SK-N-SH treated with all-trans-retinoic acid at 6 μM for 48 hours (cell line): ENCODE results near the gene ATP10B.
"Not testable (repeated sequence)": the region's sequence is repeated elsewhere in the genome, so short reads cannot be mapped to it uniquely, and the experiment has no call there.

Experiments used
- ATAC-seq: fragments of 200-7000 bp; cut with Tn5 transposase; 3 replicates; pipeline ENCODE4 v1.9.1; 2020; ENCODE audit warnings: mild to moderate bottlenecking, moderate library complexity
- ARNTL ChIP-seq: fragments of 450-650 bp; formaldehyde crosslinking; IDR thresholded peaks from 2 replicates; pipeline ENCODE4 v1.5.0; 2020; ENCODE audit warnings: low read depth, mild to moderate bottlenecking, moderate library complexity, borderline replicate concordance
- BACH2 ChIP-seq: fragments of 250-450 bp; sonication (Bioruptor Pico); IDR thresholded peaks from 2 replicates; pipeline ENCODE4 v1.9.0; 2021; ENCODE audit warnings: mild to moderate bottlenecking, borderline replicate concordance
- CREB5 ChIP-seq: fragments of 250-450 bp; sonication (Bioruptor Pico); IDR thresholded peaks from 2 replicates; pipeline ENCODE4 v1.5.1; 2020; ENCODE audit warnings: low read depth, mild to moderate bottlenecking, moderate library complexity
- CSDC2 ChIP-seq: fragments of 250-450 bp; sonication (Bioruptor Pico); IDR thresholded peaks from 2 replicates; pipeline ENCODE4 v1.5.0; 2020; ENCODE audit warnings: mild to moderate bottlenecking, moderate library complexity
- CSRNP3 ChIP-seq: fragments of 250-450 bp; sonication (Bioruptor Pico); IDR thresholded peaks from 2 replicates; pipeline ENCODE4 v1.5.1; 2021; ENCODE audit warnings: mild to moderate bottlenecking, moderate library complexity
- ESRRG ChIP-seq: fragments of 250-450 bp; sonication (Bioruptor Pico); IDR thresholded peaks from 2 replicates; pipeline ENCODE4 v1.6.1; 2021; ENCODE audit warnings: mild to moderate bottlenecking
- GLIS3 ChIP-seq: fragments of 250-450 bp; sonication (Bioruptor Pico); IDR thresholded peaks from 2 replicates; pipeline ENCODE4 v1.5.0; 2020; ENCODE audit warnings: mild to moderate bottlenecking, moderate library complexity
- ISL1 ChIP-seq: fragments of 250-450 bp; sonication (Bioruptor Pico); IDR thresholded peaks from 2 replicates; pipeline ENCODE4 v2.1.2; 2022; ENCODE audit warnings: mild to moderate bottlenecking, moderate library complexity
- OSR1 ChIP-seq: fragments of 250-450 bp; sonication (Bioruptor Pico); IDR thresholded peaks from 2 replicates; pipeline ENCODE4 v1.8.0; 2022; ENCODE audit warnings: moderate library complexity, mild to moderate bottlenecking, inconsistent platforms
- PATZ1 ChIP-seq: fragments of 250-450 bp; sonication (Bioruptor Pico); IDR thresholded peaks from 2 replicates; pipeline ENCODE4 v1.8.0; 2020; ENCODE audit warnings: mild to moderate bottlenecking, moderate library complexity, borderline replicate concordance
- POU6F1 ChIP-seq: fragments of 250-450 bp; sonication (Bioruptor Pico); IDR thresholded peaks from 2 replicates; pipeline ENCODE4 v1.8.0; 2021; ENCODE audit warnings: low read depth, mild to moderate bottlenecking, moderate library complexity, borderline replicate concordance
- PPARA ChIP-seq: fragments of 250-450 bp; sonication (Bioruptor Pico); IDR thresholded peaks from 2 replicates; pipeline ENCODE4 v1.5.0; 2020; ENCODE audit warnings: mild to moderate bottlenecking, borderline replicate concordance
- RARB ChIP-seq: fragments of 250-450 bp; sonication (Bioruptor Pico); IDR thresholded peaks from 2 replicates; pipeline ENCODE4 v1.8.0; 2021; ENCODE audit warnings: mild to moderate bottlenecking, moderate library complexity
- SNAI2 ChIP-seq: fragments of 250-450 bp; sonication (Bioruptor Pico); IDR thresholded peaks from 2 replicates; pipeline ENCODE4 v1.5.0; 2020; ENCODE audit warnings: mild to moderate bottlenecking, moderate library complexity
- TCF4 ChIP-seq: fragments of 250-450 bp; sonication (Bioruptor Pico); IDR thresholded peaks from 2 replicates; pipeline ENCODE4 v1.8.0; 2021; ENCODE audit warnings: mild to moderate bottlenecking, moderate library complexity, borderline replicate concordance
- TOX ChIP-seq: fragments of 250-450 bp; sonication (Bioruptor Pico); IDR thresholded peaks from 2 replicates; pipeline ENCODE4 v1.8.0; 2021; ENCODE audit warnings: mild to moderate bottlenecking, moderate library complexity, borderline replicate concordance
- TSHZ2 ChIP-seq: fragments of 250-450 bp; sonication (Bioruptor Pico); IDR thresholded peaks from 2 replicates; pipeline ENCODE4 v1.5.0; 2020; ENCODE audit warnings: mild to moderate bottlenecking, moderate library complexity
- ZC3H10 ChIP-seq: fragments of 250-450 bp; sonication (Bioruptor Pico); IDR thresholded peaks from 2 replicates; pipeline ENCODE4 v1.5.1; 2021; ENCODE audit warnings: mild to moderate bottlenecking, moderate library complexity
- ZFP3 ChIP-seq: fragments of 250-450 bp; sonication (Bioruptor Pico); IDR thresholded peaks from 2 replicates; pipeline ENCODE4 v1.5.0; 2020; ENCODE audit warnings: mild to moderate bottlenecking, moderate library complexity
- ZFP30 ChIP-seq: fragments of 450-650 bp; formaldehyde crosslinking; IDR thresholded peaks from 2 replicates; pipeline ENCODE4 v1.5.0; 2022; ENCODE audit warnings: mild to moderate bottlenecking, moderate library complexity
- ZNF565 ChIP-seq: fragments of 450-650 bp; formaldehyde crosslinking; conservative IDR thresholded peaks from 2 replicates; pipeline ENCODE4 v1.5.0; 2020; ENCODE audit warnings: low read depth, mild to moderate bottlenecking, moderate library complexity
- ZNF70 ChIP-seq: fragments of 450-650 bp; formaldehyde crosslinking; IDR thresholded peaks from 2 replicates; pipeline ENCODE4 v1.5.0; 2020; ENCODE audit warnings: mild to moderate bottlenecking, moderate library complexity
- ZNF8 ChIP-seq: fragments of 450-650 bp; formaldehyde crosslinking; IDR thresholded peaks from 2 replicates; pipeline ENCODE4 v1.5.0; 2020; ENCODE audit warnings: mild to moderate bottlenecking, moderate library complexity

Gene ATP10B

GRCh38 chr5:160742446-160742845 is 109.6 kb downstream of the ATP10B start:
- ATAC-seq = no peak
- no peak for TF ChIP-seq ZNF8 (CRISPR knock-in tag)
- no peak for TF ChIP-seq RARB (CRISPR knock-in tag)
- TF ChIP-seq TSHZ2 (CRISPR knock-in tag) = no peak
- TF ChIP-seq ZC3H10 = no peak
- TF ChIP-seq CSDC2 (CRISPR knock-in tag) = no peak
- TF ChIP-seq CREB5 (CRISPR knock-in tag) = no peak
- TF ChIP-seq TCF4 (CRISPR knock-in tag) = no peak
- no peak for TF ChIP-seq PPARA
- no peak for TF ChIP-seq ZFP3 (CRISPR knock-in tag)
- TF ChIP-seq CSRNP3 (CRISPR knock-in tag) = no peak
- TF ChIP-seq ESRRG (CRISPR knock-in tag) = no peak
- no peak for TF ChIP-seq POU6F1 (CRISPR knock-in tag)
- no peak for TF ChIP-seq SNAI2 (CRISPR knock-in tag)
- no peak for TF ChIP-seq ZNF565 (CRISPR knock-in tag)
- TF ChIP-seq ZNF70 = no peak
- no peak for TF ChIP-seq ARNTL
- TF ChIP-seq GLIS3 (CRISPR knock-in tag) = no peak
- TF ChIP-seq TOX (CRISPR knock-in tag) = no peak
- no peak for TF ChIP-seq BACH2

- TF ChIP-seq ZC3H10 (no peak), GLIS3 (CRISPR knock-in tag) (no peak), SNAI2 (CRISPR knock-in tag) (no peak)
- ATAC-seq = no peak
These were observed 124.6 kb downstream of the ATP10B start for GRCh38 chr5:160727296-160727997.

GRCh38 chr5:160726721-160727120 is 125.3 kb downstream of the ATP10B start:
- ATAC-seq = no peak
- TF ChIP-seq ZFP30 (CRISPR knock-in tag) = no peak
- TF ChIP-seq, all 23 proteins: peak for 0

- TF ChIP-seq PATZ1 (no peak), ISL1 (CRISPR knock-in tag) (no peak), TCF4 (CRISPR knock-in tag) (no peak), CSDC2 (CRISPR knock-in tag) (no peak), RARB (CRISPR knock-in tag) (no peak), OSR1 (CRISPR knock-in tag) (no peak), ZC3H10 (no peak), TOX (CRISPR knock-in tag) (no peak), ZNF565 (CRISPR knock-in tag) (no peak), CSRNP3 (CRISPR knock-in tag) (no peak), SNAI2 (CRISPR knock-in tag) (no peak), ZFP30 (CRISPR knock-in tag) (no peak), ZNF8 (CRISPR knock-in tag) (no peak), ESRRG (CRISPR knock-in tag) (no peak), ZNF70 (no peak), CREB5 (CRISPR knock-in tag) (no peak), BACH2 (no peak), ZFP3 (CRISPR knock-in tag) (no peak)
- no peak for ATAC-seq
These were observed 131.2 kb downstream of the ATP10B start for GRCh38 chr5:160720822-160721221.

- ATAC-seq = not testable (repeated sequence)
These were observed 136.5 kb downstream of the ATP10B start for GRCh38 chr5:160715508-160715907.
